NCI-H774 (cell line): Measurements from ENCODE around the gene YIPF6.
A peak's percentile ranks its signal among the peaks of the same experiment; 100 is the strongest.
"Not testable (repeated sequence)": the region's sequence is repeated elsewhere in the genome, so short reads cannot be mapped to it uniquely, and the experiment has no call there.

Experiments used
- DNase-seq: peaks from one replicate; lab custom pipeline; 2025; lab: John Stamatoyannopoulos, UW

Gene YIPF6, protein sequence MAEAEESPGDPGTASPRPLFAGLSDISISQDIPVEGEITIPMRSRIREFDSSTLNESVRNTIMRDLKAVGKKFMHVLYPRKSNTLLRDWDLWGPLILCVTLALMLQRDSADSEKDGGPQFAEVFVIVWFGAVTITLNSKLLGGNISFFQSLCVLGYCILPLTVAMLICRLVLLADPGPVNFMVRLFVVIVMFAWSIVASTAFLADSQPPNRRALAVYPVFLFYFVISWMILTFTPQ

GRCh38 chrX:68498508-68499379 is at the start of gene YIPF6:
Gene YIPF6 (plus strand): TSS chrX:68499051. CDS start chrX:68499067, 16 bp downstream.
- peak; percentile 43 for DNase-seq

GRCh38 chrX:68451720-68452119 is 47.1 kb upstream of the YIPF6 start:
- no peak for DNase-seq

GRCh38 chrX:68454476-68455150 is 44.2 kb upstream of the YIPF6 start:
- no peak for DNase-seq

DNA sequence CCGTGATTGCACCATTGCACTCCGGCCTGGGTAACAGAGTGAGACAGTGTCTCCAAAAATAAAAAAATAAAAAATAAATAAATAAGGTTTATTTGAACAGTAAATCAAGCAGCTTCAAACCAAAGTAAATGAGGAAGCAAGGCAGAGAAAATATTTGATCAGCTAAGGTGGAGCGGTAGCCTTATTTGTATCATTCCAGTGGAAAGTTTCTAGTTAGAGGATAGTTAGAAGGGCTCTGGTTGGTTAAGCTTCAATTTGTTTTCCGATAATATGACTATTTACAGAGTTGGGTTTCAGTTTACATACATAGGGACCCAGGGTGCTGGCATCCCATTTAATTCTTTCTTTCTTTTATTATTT is 43.7 kb upstream of the YIPF6 start:
- no peak for DNase-seq

GRCh38 chrX:68461093-68461492 is 37.8 kb upstream of the YIPF6 start:
- DNase-seq = no peak

- no peak for DNase-seq
These were observed 37.3 kb upstream of the YIPF6 start for GRCh38 chrX:68461576-68461975.

GRCh38 chrX:68462197-68462596 is 36.7 kb upstream of the YIPF6 start:
- DNase-seq = no peak

DNA sequence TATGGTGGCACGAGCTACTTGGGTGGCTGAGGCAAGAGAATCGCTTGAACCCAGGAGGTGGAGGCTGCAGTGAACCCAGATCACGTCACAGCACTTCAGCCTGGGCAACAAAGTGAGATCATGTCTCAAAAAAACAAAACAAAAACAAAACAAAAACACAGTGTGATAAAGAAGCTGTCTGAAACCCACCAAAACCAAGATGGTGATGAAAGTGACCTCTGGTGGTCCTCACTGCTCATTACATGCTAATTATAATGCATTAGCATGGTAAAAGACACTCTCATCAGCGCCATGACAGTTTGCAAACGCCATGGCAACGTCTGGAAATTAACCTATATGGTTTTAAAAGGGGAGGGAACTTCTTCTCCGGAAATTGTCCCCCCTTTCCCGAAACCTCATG is 36.2 kb upstream of the YIPF6 start:
- no peak for DNase-seq

- DNase-seq = no peak
These were observed 35.0 kb upstream of the YIPF6 start for GRCh38 chrX:68463880-68464279.

DNA sequence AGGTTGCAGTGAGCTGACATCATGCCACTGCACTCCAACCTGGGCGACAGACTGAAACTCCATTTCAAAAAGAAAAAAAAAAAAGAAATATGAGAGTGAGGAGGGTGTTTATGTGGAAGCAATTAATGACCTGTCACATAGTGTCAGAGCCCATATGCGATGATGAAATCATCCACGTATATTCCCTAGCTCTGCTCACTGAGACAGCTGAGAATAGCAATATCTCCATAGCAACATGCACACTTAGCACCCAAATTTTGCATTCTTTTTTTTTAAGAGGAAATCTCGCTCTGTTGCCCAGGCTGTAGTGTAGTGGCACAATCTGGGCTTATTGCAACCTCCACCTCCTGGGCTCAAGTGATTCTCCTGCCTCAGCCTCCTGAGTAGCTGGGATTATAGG is 34.1 kb upstream of the YIPF6 start:
- DNase-seq = no peak

GRCh38 chrX:68480969-68481368 is 17.9 kb upstream of the YIPF6 start:
- DNase-seq = no peak

- not testable (repeated sequence) for DNase-seq
These were observed 12.7 kb upstream of the YIPF6 start for GRCh38 chrX:68486198-68486597.

DNA sequence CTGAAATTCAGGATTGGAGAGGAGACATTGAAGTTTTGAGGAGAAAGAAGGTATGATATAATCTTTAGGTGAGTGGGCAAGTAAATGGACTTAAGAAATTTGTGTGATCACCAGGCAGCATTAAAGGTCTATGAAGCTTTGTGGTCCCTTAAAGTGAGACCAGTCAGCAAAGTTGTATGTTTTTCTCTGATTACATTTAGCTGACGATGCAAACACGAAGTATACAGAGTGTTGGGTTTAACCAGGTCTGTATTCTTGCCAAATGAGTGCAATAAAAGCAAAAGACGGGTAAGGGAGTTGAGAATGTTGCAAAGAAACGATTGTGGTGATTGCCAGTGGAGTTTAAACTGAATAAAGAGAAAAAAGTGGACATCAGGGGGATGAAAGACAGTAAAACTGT is 11.6 kb upstream of the YIPF6 start:
- no peak for DNase-seq

GRCh38 chrX:68487924-68488323 is 10.9 kb upstream of the YIPF6 start:
- no peak for DNase-seq

DNA sequence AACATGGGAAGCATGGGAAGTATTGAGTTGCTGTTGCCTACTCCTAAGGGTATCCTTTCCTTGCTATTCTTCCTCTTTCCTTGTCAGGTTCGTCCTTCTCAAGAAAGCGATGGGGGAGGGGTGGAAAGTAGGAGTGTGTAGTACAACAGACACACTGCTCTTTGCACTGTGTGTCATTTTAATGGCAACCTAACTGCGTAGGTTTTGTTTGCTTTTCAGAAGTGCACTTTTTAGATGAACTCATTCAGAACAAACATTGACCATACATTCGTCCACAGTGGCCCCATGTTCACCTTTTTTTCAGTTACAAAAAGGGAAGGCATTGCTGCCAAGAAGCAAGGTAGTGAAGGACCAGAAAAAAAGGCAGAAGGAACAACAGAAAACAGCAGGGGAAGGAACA is 10.2 kb upstream of the YIPF6 start:
- DNase-seq = no peak

- DNase-seq = no peak
These were observed 8.2 kb upstream of the YIPF6 start for GRCh38 chrX:68490644-68491043.

DNA sequence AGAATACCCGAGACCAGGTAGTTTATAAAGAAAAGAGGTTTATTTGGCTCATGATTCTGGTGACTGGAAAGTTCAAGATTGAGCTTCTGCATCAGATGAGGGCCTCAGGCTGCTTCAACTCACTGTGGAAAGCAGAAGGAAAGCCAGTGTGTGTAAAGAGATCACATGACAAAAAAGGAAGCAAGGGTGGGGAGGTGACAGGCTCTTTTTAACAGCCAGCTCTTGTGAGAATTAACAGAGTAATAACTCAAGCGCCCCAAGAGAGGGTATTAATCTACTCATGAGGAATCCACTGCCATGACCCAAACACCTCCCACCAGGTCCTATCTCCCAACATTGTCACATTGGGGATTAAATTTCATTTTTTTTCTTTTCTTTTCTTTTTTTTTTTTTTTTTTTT is 6.3 kb upstream of the YIPF6 start:
- no peak for DNase-seq

DNA sequence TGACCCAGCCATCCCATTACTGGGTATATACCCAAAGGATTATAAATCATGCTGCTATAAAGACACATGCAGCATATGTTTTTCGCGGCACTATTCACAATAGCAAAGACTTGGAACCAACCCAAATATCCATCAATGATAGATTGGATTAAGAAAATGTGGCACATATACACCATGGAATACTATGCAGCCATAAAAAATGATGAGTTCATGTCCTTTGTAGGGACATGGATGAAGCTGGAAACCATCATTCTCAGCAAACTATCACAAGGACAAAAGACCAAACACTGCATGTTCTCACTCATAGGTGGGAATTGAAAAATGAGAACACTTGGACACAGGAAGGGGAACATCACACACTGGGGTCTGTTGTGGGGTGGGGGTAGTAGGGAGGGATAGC is 5.1 kb upstream of the YIPF6 start:
- DNase-seq = not testable (repeated sequence)

DNA sequence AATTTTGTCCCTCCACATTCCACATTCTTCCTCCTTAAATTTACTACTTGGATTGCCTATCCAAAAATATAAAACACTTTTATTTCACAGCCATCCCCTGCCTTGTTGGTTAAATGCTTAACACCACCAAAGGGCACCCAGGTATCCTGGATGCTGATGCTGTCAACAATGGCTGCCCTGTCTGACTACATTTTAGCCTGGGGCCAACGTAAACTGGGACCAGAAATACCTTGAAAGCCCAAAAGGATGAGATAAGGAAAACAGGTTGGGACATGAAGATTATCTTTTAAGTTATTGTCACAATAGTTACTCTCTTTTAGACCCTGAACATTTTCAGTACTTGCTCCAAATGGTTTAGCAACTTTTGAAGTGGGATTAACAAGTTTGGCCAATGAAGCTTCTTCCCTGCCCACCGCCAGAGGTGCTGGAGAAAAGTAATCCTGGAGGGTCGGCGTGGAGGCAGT is 775 bp upstream of the YIPF6 start:
- DNase-seq = no peak

DNA sequence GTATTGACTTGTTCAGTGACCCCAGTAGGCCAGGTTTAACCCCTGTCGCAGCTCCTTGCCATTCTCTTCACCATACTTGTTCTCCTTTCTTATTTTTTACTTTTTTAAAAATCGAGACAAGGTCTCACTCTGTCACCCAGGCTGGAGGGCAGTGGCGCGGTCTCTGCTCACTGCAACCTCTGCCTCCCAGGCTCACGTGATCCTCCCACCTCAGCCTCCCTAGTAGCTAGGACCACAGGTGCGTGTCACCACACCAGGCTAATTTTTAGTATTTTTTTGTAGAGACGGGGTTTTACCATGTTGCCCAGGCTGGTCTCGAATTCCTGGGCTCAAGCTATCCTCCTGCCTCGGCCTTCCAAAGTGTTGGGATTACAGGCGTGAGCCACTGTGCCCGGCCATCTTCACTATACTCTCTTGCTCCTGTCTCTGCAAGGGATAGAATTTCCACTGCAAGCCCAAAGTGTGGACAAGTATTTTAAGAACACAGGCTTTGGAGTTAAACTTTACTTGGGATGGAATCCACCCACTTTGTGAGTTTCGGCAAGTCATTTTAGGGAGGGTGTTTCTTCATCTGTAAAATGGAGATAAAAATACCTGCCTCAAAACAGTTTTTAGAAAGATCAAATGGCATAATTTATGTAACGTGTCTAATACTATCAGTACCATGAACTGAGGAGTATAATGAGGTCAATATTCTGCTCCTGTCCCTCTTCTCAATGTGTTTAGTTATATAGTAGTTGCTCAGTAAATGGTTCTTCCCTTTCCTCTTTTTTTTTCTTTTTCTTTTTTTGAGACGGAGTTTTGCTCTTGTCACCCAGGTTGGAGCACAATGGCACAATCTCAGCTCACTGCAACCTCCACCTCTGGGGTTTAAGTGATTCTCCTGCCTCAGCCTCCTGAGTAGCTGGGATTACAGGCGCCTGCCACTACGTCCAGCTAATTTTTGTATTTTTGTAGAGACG is 973 bp downstream of the YIPF6 start:
- no peak for DNase-seq

DNA sequence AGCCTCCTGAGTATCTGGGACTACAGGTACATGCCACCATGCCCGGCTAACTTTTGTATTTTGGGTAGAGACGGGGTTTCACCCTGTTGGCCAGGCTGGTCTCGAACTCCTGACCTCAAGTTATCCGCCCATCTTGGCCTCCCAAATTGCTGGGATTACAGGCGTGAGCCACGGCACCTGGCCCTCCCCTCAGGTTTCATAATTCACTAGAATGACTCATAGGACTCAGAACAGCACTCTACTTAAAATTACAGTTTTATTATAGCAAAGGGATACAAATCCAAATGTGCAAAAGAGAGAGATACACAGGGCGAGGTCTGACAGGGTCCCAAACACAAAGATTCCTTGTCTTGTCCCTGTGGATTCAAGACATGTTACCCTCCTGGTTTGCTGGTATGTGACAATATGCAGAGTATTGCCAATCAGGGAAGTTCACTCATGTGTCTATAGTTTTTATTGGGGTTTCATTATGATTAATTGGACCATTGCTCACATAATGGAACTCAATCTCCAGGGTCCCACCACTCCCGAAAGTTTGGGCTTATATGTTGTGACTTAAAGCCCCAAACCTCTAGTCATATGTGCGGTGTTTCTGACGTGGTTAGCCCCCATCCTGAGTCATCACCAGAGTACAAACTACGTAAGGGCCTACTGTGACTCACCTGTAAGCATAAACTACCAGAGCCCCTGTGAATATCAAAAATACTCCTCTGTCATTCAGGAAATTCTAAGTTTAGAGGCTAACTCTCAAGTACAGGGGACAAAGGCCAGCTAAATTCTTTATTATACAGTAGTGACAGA is 5.2 kb downstream of the YIPF6 start:
- DNase-seq = no peak
